Esophagus squamous epithelium (tissue), 5 donors: Measurements from ENCODE around the gene CAMK2D. TPM values are rescaled to one million over a fixed set of nuclear protein-coding genes. Genes with fewer than 3 reads are reported as not detected.

Experiments
- DNase-seq: peaks from one replicate; lab custom pipeline; 2025; lab: John Stamatoyannopoulos, UW
- H3K27ac ChIP-seq, 4 donors: fragments of 200-600 bp; sonication (generic); one replicate each; pipeline ENCODE4 v1.5.1; 2016 to 2019; ENCODE audit warnings: mild to moderate bottlenecking in 1 of 4
- H3K27me3 ChIP-seq, 4 donors: fragments of 200-600 bp; sonication (generic); 1 replicate in 3 of 4; 2 replicates in 1 of 4; pipeline versions ENCODE4 v1.5.1 to v1.6.0; 2017 to 2021; ENCODE audit warnings: antibody characterized with exemption in 1 of 4
- H3K36me3 ChIP-seq, 3 donors: fragments of 200-600 bp; sonication (generic); one replicate each; pipeline ENCODE4 v1.5.1; 2016 to 2019
- H3K4me1 ChIP-seq, 3 donors: fragments of 200-600 bp; sonication (generic); one replicate each; pipeline ENCODE4 v1.5.1; 2017 to 2019
- H3K4me3 ChIP-seq, 4 donors: fragments of 200-600 bp; sonication (generic); 1 replicate in 3 of 4; 2 replicates in 1 of 4; pipeline ENCODE4 v1.5.1; 2016 to 2019; ENCODE audit warnings: mild to moderate bottlenecking in 2 of 4, moderate library complexity in 1 of 4
- H3K9me3 ChIP-seq, 3 donors: fragments of 200-600 bp; sonication (generic); one replicate each; pipeline ENCODE4 v1.5.1; 2016 to 2019
- POLR2A ChIP-seq, 4 donors: fragments of 450-650 bp; IDR thresholded peaks; one replicate each; pipeline ENCODE4 v1.6.1; 2017; ENCODE audit warnings: antibody characterized with exemption in 4 of 4, mild to moderate bottlenecking in 4 of 4, moderate library complexity in 3 of 4
- WGBS, 2 donors: methylation state at CpG; one replicate each; pipeline ENCODE4 v1.1.5; 2018; 5-methylcytosine and 5-hydroxymethylcytosine counted together
- intact Hi-C: fragments of 100-400 bp; cut with DNase I; formaldehyde crosslinking; loops from one replicate; pipeline ENCODE4 v1.15.0; 2022
- total RNA-seq, 4 donors: library from RNA; depleted of rRNA; stranded (reverse); fragments of >200 nt; gene quantifications; one replicate each; pipeline ENCODE4 v1.1.0, GENCODE V29; 2016
- TF ChIP-seq, protein P1 (sequence below), 6 experiments: fragments of 450-650 bp in 4 of 6; fragments of 200-600 bp in 2 of 6; sonication (generic) in 2 of 6; IDR thresholded peaks; one replicate each; pipeline ENCODE4 v1.5.1; 2016 to 2019; ENCODE audit warnings: antibody characterized with exemption in 6 of 6, mild to moderate bottlenecking in 4 of 6, moderate library complexity in 4 of 6
- donor health status: DM: yes; HTN: yes; CAD: no.

CAMK2D gene
- total RNA-seq, 4 donors from 2014 or later: 30.7 to 47.7 (median 38.2) TPM

GRCh38 chr4:113614414-113614813, 147.1 kb downstream of the CAMK2D start:
- intact Hi-C loops: no loop called here

DNA sequence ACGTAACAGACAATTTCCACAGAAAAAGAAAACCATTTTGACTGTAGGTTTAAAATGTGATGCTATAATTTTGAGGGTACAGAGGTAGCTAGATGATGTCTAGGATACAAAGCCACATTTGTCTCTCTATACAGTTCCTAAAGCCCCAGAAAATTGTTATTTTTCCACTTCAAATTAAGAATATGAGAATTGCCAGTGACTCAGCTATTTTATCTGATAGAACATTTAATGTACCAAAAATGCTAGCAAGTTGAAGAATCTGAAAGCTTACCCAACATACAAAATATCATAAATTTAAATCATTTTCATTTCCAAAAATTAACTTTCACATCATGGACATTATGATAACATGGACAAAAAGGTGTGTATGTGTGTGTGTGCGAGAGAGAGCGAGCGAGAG, 148.0 kb downstream of the CAMK2D start:
- TF ChIP-seq, protein P1, sequence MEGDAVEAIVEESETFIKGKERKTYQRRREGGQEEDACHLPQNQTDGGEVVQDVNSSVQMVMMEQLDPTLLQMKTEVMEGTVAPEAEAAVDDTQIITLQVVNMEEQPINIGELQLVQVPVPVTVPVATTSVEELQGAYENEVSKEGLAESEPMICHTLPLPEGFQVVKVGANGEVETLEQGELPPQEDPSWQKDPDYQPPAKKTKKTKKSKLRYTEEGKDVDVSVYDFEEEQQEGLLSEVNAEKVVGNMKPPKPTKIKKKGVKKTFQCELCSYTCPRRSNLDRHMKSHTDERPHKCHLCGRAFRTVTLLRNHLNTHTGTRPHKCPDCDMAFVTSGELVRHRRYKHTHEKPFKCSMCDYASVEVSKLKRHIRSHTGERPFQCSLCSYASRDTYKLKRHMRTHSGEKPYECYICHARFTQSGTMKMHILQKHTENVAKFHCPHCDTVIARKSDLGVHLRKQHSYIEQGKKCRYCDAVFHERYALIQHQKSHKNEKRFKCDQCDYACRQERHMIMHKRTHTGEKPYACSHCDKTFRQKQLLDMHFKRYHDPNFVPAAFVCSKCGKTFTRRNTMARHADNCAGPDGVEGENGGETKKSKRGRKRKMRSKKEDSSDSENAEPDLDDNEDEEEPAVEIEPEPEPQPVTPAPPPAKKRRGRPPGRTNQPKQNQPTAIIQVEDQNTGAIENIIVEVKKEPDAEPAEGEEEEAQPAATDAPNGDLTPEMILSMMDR (IDR thresholded peaks at IDR 0.05): no peak
- no peak for TF ChIP-seq POLR2A (IDR thresholded peaks at IDR 0.05)
- H3K27me3 ChIP-seq: no peaks in the 10 kb centered on the region
- no peak for DNase-seq
- H3K27ac ChIP-seq: no peak overlapping the region
- no peak overlapping the region for H3K4me3 ChIP-seq
- intact Hi-C loops: no loop called here
- H3K4me1 ChIP-seq: peaks cover 0 to 3% (median 0%) of the 10 kb centered on the region in 3 donors
- no peaks in the 10 kb centered on the region for H3K9me3 ChIP-seq
- peaks cover 0 to 6% (median 0%) of the 10 kb centered on the region in 3 donors for H3K36me3 ChIP-seq
- WGBS, 2 donors: 87 to 94% methylated on average over 4 of the region's 4 CpGs

More at GRCh38 chr4:113614414-113614813, 147.1 kb downstream of the CAMK2D start:
- TF ChIP-seq, protein P1 (IDR thresholded peaks at IDR 0.05): no peak
- no peak for TF ChIP-seq POLR2A (IDR thresholded peaks at IDR 0.05)
- DNase-seq: no peak
- Histone ChIP-seq H3K27ac (no peak overlapping the region), H3K36me3 (no peaks in the 10 kb centered on the region), H3K4me3 (no peak overlapping the region), H3K27me3 (no peaks in the 10 kb centered on the region), H3K9me3 (no peaks in the 10 kb centered on the region), H3K4me1 (peaks cover 0 to 8% (median 0%) of the 10 kb centered on the region in 3 donors)
- 58 to 79% methylated on average over 2 of the region's 2 CpGs for WGBS, 2 donors

DNA sequence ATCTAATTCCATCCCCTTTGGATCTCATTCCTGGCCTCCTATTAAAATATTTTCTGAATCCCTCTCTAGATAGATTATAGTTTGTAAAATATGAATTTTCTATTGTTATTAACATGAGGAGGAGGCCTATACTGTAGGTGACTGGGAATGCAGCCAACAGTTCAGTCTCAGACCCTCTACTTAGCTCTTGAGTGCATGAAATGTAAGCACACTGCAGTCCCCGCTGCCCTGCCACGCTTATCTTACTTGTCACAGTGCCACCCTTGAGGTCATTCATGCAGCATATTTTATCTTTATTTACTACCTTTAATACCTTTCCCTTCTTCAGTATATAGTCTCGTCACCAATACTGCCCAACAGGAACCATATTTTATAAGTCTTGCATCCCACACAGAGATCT, 151.0 kb downstream of the CAMK2D start:
- Histone ChIP-seq H3K36me3 (peaks cover 0 to 32% (median 0%) of the 10 kb centered on the region in 3 donors), H3K4me1 (no peaks in the 10 kb centered on the region), H3K9me3 (no peaks in the 10 kb centered on the region), H3K27ac (no peak overlapping the region), H3K4me3 (no peak overlapping the region), H3K27me3 (no peaks in the 10 kb centered on the region)
- TF ChIP-seq POLR2A (IDR thresholded peaks at IDR 0.05): no peak
- TF ChIP-seq, protein P1 (IDR thresholded peaks at IDR 0.05): no peak
- 94 to 96% methylated on average over 3 of the region's 3 CpGs for WGBS, 2 donors
- intact Hi-C loops: no loop called here
- DNase-seq: no peak

GRCh38 chr4:113607998-113608397, 153.5 kb downstream of the CAMK2D start:
- Histone ChIP-seq H3K4me1 (no peaks in the 10 kb centered on the region), H3K27me3 (no peaks in the 10 kb centered on the region), H3K9me3 (no peaks in the 10 kb centered on the region), H3K36me3 (peaks cover 0 to 32% (median 0%) of the 10 kb centered on the region in 3 donors), H3K4me3 (no peak overlapping the region), H3K27ac (no peak overlapping the region)
- no peak for DNase-seq
- 77 to 84% methylated on average over 1 of the region's 1 CpG for WGBS, 2 donors
- TF ChIP-seq POLR2A (IDR thresholded peaks at IDR 0.05): no peak
- TF ChIP-seq, protein P1 (IDR thresholded peaks at IDR 0.05): no peak
- intact Hi-C loops: loop anchor here (10.0 kb wide), 1 partner anchor 53 kb away; no protein-coding TSS in a partner anchor

DNA sequence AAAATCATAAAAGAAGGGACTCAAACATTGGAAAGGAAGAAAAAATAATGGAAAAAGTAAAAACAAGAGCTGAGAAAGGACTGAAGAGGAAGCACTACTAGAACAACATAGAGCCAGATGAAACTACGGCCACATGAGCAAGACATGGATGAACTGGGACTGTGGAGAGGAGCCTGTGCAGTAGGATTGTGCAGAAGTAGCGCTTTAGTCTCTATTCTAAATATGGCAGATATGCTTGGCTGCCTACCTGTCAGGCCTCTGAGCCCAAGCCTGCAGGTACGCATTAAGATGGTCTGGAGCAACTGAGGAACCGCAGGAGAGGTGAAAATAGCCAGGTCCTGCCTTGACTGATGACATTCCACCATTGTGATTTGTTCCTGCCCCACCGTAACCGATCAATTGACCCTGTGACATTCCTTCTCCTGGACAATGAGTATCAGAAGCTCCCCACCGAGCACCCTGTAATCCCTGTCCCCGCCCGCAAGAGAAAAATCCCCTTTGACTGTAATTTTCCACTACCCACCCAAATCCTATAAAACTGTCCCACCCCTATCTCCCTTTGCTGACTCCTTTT, 154.3 kb downstream of the CAMK2D start:
- no peak overlapping the region for H3K27ac ChIP-seq
- DNase-seq: no peak

More for the DNA sequence above, 154.3 kb downstream of the CAMK2D start:
- TF ChIP-seq, protein P1 (IDR thresholded peaks at IDR 0.05): no peak
- TF ChIP-seq POLR2A (IDR thresholded peaks at IDR 0.05): no peak
- H3K9me3 ChIP-seq: no peaks in the 10 kb centered on the region
- H3K4me3 ChIP-seq: no peak overlapping the region
- H3K36me3 ChIP-seq: peaks cover 0 to 32% (median 0%) of the 10 kb centered on the region in 3 donors
- WGBS, 2 donors: 90 to 96% methylated on average over 9 of the region's 9 CpGs
- no peaks in the 10 kb centered on the region for H3K27me3 ChIP-seq
- no peaks in the 10 kb centered on the region for H3K4me1 ChIP-seq
- intact Hi-C loops: loop anchor here (10.0 kb wide), 1 partner anchor 52 kb away; no protein-coding TSS in a partner anchor
